GM21786 (cell line): Measurements from ENCODE around the gene OR2F2.

Source experiments
- ATAC-seq: cut with Tn5 transposase; IDR thresholded peaks from one replicate; pipeline ENCODE4 v1.9.1; 2021; ENCODE audit not compliant: unreplicated experiment

The OR2F2 gene

GRCh38 chr7:143913945-143914615 lies 21.0 kb upstream of the OR2F2 start:
- no peak for ATAC-seq

GRCh38 chr7:143914938-143915652 lies 19.9 kb upstream of the OR2F2 start:
- no peak for ATAC-seq

- ATAC-seq: no peak
Measured at GRCh38 chr7:143924851-143925250, 10.2 kb upstream of the OR2F2 start.

GRCh38 chr7:143929224-143929920 lies 5.7 kb upstream of the OR2F2 start:
- ATAC-seq: no peak

GRCh38 chr7:143931739-143932138 lies 3.3 kb upstream of the OR2F2 start:
- no peak for ATAC-seq

- no peak for ATAC-seq
Measured at GRCh38 chr7:143936087-143937009, 1.3 kb downstream of the OR2F2 start.

- no peak for ATAC-seq
Measured at GRCh38 chr7:143938379-143939243, 3.6 kb downstream of the OR2F2 start.

- no peak for ATAC-seq
Measured at GRCh38 chr7:143945423-143945822, 10.4 kb downstream of the OR2F2 start.

GRCh38 chr7:143947111-143947510 lies 12.1 kb downstream of the OR2F2 start:
- ATAC-seq: no peak

GRCh38 chr7:143948733-143949132 lies 13.7 kb downstream of the OR2F2 start:
- no peak for ATAC-seq

GRCh38 chr7:143953421-143953820 lies 18.4 kb downstream of the OR2F2 start:
- no peak for ATAC-seq

- no peak for ATAC-seq
Measured at GRCh38 chr7:143954135-143954534, 19.1 kb downstream of the OR2F2 start.

GRCh38 chr7:143954544-143954943 lies 19.5 kb downstream of the OR2F2 start, which contains the start of gene OR2F1:
TSS of gene OR2F1 (plus strand) at chr7:143954844. CDS start at chr7:143959971, 5,127 bp downstream.
- ATAC-seq: no peak

GRCh38 chr7:143958781-143959180 lies 23.7 kb downstream of the OR2F2 start:
- no peak for ATAC-seq

- ATAC-seq: no peak
Measured at GRCh38 chr7:143960813-143961610, 26.0 kb downstream of the OR2F2 start.

GRCh38 chr7:143965280-143965679 lies 30.2 kb downstream of the OR2F2 start:
- ATAC-seq: no peak

- ATAC-seq: no peak
Measured at GRCh38 chr7:143967398-143967797, 32.4 kb downstream of the OR2F2 start.

GRCh38 chr7:143973870-143974416 lies 38.9 kb downstream of the OR2F2 start:
- no peak for ATAC-seq

GRCh38 chr7:143974459-143974858 lies 39.4 kb downstream of the OR2F2 start:
- ATAC-seq: no peak
